Activated effector memory CD4-positive, alpha-beta T cell treated with Interleukin-2 at 50 U/mL for 16 hours (primary cell): ENCODE data around the gene AACS.
"Not testable (repeated sequence)": the region's sequence is repeated elsewhere in the genome, so short reads cannot be mapped to it uniquely, and the experiment has no call there.

Source experiments
- DNase-seq: peaks from one replicate; pipeline ENCODE4 v3.0.0-alpha.2; 2020

Gene AACS

DNA sequence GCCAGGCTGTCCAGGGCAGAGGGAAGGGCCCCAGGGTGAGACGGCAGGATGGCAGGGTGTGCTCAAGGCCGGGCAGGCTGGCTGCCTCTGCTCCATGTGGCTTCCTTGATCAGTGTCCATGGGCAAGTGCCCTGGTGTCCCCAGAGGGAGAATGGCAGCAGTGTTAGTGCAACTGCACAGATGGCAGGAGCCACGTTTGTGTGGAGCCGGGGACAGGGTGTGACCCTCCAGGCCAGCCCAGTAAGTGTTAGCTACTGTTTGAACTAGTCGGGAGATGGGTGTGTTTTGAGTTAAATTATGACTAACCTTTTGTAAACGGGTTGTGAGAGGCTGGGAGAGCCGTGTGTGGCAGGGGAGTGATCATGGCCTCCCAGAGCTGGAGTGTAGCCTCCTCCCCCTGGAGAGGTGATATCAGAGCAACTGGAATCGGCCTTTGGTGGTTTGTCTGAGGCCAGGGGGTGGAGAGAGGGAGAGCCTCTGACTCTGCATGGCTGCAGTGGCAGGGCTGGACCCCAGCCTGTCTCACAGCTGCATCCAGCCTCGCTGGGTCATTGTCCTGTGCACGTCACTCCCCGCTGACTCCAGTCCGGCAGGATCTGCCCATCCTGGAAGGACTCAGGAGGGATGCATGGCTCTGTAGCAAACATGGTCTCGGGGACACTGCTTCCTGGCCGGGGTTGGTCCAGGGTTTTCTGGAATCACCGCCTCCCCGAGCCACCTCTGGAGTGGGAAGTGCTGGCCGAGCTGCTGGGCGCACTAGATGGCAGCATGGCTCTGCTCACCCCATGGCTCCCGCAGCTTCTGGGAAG, 27.8 kb downstream of the AACS start:
- DNase-seq = no peak

DNA sequence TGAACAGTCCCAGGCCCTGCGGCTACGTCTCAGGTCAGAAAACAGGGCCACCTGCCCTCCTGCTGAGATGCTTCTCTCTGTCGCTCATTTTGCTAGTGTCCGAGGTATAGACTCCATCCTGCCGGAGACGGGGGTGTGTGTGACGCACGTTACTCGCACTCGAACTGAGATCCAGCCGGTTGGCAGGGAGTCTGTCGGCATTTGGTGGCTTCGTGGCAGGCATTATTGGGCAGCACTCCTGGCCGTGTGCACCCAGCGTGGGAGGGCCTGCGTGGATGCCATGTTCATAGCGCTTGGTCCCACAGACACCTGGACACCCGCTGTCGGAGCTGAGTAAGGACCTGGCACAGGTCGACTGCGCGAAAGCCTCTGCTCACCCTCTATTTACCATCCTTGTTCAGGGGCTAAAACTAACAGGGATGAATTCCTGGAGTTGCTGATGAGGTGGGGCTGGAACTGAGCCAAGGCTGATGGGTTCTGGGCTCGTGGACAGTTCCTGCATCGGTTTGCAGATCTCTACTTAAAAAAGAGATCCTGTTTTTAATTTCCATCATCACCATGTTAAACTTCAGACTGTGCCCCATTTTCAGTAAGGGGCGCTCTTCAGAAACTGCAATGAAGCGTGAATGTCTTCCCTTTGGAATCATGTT, 28.6 kb downstream of the AACS start:
- no peak for DNase-seq

DNA sequence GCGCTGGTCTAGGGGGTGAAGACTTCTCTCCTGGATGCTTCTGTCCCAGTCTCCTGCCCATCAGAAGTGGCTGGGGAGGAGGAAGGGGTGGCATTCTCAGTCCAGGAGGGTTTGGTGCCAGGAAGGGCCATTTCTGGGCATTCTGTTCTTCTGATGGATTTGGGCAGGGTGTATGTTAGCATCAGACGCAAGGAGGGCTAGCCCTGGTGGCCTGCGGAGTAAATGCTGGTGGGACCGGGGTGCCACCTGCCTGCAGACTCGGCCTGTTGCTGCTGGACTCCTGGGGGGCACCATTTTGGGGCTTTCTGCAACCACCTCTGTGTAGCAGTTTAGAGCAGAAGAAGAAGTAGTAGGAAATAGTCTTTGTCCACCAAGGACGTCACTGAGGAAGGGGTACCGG, 31.7 kb downstream of the AACS start:
- DNase-seq = no peak

DNA sequence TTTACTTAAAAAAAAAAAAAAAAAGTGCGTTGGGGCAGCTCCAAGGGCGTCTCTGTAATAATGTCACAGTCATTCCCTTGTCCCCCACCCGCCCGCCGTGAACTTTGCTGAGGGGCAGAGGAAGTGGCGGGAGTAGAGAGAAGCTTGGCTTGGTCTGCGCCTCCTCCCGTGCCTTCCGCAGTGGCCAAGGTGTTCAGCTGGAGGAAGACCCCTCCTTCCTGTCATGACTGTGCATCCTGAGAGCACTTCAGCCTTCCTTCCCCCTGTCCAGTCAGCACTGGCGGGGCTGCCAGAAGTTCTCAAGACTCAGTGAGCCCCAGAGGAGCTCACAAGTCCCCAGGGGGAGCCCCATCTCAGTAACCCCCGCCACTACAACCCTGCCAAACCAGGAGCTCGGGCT, 32.2 kb downstream of the AACS start:
- no peak for DNase-seq

DNA sequence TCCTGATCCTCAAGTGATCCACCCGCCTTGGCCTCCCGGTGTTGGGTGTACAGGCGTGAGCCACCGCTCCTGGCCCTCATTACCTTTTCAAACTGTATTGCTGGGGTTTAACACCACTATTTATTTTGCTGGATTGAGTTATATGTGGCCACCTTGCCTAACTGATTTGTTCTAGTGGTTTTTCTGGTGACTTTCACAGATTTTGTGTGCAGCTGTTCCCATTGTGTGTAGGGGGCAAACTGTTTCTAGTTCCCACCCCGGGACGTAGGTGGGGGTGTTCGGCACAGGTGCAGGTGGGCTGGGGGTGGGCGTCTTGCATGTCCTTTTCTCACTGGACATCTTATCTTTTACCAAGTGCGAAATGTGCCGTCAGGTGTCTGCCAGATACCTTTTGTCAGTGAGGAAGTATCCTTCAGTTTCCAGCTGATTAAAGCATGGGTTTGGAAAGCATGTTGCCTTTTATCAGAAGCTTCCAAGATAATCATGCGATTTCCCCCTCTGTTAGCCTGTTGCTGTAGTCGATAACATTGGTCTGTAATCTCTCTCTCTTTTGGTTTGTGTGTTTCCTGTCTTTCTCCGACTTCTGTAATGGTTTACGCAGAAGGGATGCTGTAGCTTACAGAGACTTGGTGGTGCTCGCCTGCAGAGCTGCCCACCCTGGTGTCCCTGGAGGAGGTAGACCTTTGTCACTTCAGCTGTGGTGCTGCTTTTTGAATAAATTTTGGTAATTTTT, 33.6 kb downstream of the AACS start:
- no peak for DNase-seq

DNA sequence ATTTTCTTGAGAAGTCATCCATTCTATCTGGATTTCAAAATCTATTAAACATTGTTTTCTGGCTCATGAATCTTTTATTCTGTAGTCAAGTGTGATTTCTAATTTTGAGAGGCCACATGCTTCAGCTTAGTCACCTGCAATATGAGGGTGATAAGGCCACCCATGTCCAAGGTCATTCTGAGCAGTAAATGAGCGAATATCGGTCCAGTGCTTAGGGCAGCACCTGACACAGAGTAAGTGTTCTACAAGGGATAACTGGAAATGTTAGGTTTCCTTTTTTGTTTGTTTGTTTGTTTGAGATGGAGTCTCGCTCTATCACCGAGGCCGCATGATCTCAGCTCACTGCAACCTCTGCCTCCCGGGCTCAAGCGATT, 34.2 kb downstream of the AACS start:
- DNase-seq = no peak

DNA sequence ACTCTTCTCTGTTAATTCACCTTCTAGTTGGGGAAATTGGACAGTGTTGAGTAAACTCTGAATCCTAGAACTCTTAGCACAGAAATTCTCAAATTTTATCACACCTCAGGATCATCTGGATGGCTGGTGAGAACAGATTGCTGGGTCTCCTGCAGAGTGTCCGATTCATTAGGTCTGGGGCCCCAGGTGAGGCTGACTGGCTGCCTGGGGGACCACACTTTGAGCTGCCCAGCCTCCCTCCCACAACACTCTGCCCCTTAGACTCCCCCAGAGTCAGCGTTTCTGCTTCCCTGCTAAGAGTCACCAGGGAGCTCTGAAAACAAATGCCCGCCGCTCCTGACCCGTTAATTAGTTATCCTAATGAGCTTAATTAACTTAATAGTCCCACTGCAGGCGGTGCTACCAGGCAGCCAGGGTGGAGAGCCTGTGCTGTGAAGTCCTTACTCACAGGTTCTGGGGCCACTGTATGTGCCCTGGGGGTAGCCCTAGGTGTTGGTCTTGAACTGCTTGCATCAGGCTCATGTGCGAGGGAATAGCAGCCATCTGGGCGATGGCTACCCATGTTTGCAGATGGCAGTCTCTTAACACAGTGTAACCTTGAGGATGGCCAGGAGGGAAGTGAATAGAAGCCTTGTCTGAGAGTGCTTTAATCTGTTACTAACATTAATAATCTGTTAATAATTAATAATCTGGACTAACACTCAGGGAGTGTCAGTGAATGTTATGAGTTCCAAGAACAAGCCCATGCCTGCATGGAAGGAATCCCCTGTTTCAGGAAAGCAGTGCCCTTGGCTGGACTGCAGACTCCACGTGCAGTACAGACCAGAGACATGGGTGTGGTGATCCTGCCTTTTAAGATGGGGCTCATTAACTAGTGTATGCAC, 35.6 kb downstream of the AACS start:
- DNase-seq = no peak

DNA sequence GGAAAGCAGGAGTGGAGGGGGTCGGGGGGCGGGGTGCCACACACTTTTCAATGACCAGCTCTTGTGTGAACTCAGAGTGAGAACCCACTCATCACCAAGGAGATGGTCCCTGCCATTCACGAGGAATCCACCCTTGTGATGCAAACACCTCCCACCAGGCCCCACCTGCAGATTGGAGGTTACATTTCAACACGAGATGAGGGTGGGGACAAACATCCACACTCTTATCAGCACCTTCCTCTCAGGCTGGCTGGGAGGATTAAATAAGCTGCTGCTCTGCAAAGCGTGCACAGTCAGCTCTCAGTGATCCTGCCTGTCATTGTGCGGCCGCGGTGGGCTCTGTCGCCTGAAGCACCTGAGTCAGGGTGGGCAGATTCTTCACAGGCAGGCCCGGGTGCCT, 39.7 kb downstream of the AACS start:
- no peak for DNase-seq

DNA sequence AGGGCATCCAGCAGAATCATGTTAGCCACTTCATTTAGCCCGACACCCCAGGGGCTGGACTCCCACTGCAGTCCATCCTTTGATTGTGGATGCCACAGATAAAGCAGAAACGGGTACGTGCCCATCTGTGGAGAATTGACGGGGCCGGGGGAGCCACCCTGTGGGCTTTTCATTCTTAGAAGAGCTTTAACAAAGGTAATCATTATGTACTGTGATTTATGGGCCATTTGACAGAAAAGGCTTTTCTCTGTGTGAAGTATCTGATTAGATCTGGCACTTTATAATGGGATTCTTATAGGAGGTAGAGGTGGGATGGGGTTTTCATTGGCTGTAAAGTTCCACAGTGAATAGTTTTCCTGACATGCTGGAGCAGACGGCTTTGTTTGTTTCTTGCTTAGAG, 40.4 kb downstream of the AACS start:
- DNase-seq = no peak

DNA sequence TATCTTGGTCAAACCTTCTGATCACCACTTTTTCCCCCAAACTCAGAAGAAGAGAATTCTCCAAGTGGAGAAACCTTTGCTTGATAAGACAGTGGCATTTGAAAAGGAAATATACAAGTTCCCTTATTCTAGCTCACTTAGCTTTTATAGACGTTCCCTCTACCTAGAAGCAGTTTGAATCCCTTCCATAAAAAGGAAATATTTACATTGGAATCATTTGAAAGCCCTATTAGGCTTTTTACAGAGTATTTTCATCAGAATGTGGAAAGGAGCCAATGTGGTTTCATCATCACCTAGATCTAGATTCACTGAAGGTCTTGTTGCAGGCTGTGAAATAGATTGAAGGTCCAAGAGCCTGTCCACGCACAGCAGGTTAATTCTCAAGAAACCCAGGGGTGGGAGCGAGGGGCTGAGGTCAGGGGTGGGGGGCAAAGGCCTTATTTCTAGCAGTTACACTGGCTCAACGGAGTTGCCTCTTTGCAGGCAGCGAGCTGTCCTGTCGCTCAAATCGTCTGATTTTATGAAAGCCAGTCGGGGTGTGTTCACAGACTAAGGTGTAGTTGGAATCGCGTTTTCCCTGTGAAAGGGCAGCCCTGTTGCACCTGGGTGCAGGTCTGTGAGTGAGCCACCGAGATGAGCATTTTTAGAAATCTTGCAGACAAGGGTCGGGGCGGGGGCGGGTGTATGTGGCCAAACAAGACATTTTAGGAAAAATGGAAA, 45.6 kb downstream of the AACS start:
- no peak for DNase-seq

DNA sequence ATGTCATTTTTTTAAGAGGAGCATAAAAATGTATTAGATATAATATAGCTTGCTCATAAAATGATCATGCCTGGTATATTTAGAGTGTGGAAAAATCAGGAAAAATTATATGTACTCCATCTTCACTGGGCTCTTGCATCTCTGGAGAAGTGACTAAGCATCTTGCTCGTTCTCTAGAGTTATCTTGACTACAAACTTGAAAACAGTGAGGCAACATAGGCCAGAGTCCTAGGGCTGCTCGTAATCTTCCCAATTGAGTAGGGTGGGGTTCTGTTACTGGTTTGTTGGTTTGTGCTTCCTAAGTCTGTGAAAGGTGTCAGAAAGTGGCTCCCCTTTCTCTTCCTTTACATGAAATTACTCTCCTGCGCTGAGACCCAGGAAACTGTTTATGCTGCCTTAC, 46.2 kb downstream of the AACS start:
- no peak for DNase-seq

DNA sequence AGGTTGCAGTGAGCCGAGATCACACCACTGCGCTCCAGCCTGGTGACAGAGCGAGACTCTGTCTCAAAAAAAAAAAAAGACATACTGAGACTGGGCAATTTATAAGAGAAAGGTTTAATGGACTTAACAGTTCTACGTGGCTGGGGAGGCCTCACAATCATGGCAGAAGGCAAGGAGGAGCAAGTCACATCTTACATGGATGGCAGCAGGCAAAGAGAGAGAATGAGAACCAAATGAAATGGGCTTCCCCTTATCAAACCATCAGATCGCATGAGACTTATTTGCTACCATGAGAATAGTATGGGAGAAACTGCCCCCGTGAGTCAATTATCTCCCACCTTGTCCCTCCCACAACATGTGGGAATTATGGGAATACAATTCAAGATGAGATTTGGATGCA, 47.4 kb downstream of the AACS start:
- DNase-seq = not testable (repeated sequence)

DNA sequence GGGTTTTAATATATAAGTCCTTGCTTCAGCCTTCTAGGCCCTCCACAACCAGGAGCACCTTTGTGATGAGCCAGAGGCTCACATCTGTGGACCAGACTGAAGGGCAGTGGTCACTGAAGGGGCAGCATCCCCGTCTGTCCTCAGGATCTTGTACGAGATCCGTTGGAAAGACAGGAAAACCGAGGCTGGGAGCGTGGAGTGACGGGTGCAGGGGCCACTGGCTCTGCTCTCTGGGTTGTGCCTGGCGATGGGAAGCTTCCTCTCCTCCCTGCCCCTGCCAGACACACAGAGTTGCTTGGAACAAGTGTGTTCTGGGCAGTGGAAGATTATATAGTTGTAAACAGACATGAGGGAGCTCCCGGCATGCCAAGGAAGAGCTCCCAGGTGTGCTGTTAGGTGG, 48.0 kb downstream of the AACS start:
- no peak for DNase-seq

DNA sequence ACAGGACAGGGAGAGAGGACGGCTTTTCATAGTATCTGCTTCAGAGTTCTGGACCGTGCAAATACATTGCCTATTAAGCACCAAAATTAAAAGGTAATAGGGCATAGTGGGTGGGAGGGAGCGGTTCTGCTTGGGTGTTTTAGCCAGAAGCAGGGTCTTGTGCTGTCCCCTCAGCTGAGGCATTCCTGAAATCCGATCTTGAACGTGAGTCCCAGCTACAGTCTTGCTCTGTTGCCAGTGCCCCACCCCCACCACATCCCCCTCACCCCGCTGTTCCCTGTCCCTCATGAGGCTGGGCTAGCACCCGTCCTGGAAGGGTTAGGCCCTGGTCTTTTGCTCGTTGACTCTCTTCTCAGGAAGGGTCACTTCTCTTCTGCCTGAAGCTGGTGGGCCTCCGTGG, 48.6 kb downstream of the AACS start:
- no peak for DNase-seq

DNA sequence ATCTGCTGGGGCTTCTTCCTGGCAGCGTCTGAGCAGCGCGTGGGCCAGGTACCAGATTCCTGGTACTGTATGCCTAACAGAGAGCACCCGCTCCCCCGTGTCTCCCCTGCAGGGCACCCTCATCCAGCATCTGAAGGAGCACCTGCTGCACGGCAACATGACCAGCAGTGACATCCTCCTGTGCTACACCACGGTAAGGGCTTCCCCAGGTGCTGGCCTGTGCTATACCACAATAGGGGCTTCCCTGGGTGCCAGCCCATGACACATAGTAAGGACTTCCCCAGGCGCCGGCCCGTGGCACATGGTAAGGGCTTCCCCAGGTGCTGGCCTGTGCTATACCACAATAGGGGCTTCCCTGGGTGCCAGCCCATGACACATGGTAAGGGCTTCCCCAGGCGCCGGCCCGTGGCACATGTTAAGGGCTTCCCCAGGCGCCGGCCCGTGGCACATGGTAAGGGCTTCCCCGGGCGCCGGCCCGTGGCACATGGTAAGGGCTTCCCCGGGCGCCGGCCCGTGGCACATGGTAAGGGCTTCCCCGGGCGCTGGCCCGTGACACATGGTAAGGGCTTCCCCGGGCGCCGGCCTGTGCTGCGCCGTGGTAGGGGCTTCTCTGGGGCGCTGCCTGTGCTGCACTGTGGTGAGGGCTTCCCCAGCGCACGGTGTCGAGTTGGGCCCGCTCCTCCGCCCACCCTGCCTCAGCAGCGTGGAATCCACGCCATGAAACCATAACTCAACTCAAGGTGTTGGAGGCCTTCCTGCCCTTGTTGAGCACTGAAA, 49.3 kb downstream of the AACS start:
- DNase-seq = no peak

DNA sequence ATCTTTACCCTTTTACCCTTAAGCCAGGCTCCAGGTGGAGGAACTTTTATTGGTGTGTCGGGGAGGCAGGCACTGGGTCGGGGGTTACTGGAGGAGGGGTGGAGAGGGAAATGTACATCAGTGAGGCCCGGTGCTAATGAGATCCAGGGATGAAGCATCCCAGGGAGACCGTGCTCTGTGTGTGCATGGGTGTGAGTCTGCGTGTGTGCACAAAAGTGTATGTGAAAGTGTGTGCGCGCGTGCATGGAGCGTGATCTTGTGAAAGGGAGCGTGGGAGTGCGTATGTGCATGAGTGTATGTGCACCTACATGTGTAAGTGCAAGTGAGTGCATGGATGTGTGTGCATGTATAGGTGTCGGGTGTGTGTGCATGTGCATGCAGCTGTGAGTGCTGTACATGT, 55.3 kb downstream of the AACS start:
- DNase-seq = no peak

DNA sequence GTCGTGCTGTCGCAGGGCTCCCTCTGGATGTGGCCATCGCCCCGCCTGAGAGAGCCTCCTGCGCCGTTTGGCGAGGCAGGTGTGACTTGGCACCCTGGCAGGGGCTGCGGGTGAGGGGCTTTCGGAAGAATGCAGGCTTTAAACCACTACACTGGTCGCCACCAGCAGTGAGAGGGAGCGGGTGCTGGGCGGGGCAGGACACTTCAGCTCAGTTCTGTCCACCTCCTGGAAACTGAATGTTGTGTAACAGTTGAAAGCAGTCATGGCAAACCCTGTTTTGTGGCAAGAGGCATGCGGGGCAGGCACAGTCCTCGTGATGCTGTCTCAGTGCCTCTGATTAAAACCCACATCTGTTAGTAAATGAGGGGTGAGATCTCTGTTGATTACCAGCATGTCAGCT, 55.9 kb downstream of the AACS start:
- no peak for DNase-seq

DNA sequence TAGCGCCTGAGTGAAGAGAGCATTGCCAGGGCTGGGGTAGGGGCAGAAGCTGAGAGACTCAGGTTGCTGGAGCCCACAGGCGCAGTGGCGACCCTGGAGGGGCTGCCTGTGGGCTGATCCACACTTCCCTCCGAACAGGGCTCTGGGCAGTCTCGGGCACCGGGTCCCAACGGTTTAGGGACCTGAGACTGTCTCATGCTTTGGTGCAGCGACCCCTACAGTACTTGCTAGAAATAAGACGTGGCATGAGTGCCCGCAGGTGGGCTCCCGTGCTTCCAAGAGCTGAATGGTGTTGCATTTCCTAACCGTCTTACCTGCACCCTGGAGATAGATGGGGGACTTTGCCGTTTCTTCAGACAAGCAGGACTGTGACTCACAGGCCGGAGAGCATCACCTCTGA, 57.4 kb downstream of the AACS start:
- no peak for DNase-seq

DNA sequence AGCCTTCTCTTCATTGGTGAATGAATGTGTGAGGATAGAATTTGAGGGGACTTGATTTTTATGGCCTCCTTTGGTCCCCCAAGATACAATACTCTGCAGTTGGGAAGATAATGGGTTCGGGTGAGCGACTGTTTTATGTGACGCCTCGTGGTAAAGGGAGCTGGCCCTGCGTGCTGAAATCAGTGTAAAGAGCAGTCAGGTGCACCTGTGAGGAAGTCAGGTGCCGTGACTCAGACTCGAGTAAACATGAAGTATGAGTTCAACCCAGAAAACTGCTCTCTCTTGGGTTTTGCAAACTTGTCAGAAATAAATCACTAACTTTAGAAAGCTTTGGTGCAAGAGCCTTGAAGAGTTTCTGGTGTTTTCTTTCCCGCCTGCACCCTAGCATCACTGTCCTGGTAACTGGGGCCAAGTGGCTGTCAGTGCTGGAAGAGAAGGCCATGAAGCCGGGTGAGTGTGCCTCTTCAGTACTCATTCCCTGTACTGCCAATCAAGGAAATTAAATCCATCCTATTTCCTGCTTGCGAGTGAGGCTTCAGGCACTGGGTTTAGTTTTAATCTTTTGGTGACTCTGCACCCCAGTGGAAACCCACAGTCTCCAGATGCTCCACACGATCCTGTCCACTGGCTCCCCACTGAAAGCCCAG, 59.2 kb downstream of the AACS start:
- DNase-seq = no peak

DNA sequence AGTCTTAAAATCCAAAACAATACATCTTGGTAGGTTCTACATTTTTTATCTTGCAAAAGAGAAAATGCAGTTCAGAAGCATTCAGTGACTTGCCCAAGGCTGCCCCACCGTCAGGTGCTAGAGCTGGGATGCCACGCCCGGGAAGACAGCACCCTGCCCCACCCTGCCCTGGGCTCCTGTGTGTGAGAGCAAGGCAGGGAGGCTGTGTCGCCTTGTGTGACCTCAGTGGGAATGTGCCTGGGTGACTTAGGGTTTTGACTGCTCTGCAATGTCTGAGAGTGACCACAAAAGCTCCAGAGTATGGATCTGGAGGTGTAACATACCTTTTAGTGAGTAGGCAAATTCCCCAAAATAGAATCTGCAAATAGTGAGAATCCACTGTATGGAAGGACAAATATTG, 60.0 kb downstream of the AACS start:
- no peak for DNase-seq
